CD4-positive, alpha-beta T cell treated with Interleukin-15 for 4 hours (primary cell): ENCODE data around the gene TNFAIP8L1.
"Not testable (repeated sequence)": the region's sequence is repeated elsewhere in the genome, so short reads cannot be mapped to it uniquely, and the experiment has no call there.

Source experiments
- DNase-seq: peaks from one replicate; pipeline ENCODE4 v3.0.0-alpha.2; 2020; ENCODE audit warnings: low spot score

Gene TNFAIP8L1

DNA sequence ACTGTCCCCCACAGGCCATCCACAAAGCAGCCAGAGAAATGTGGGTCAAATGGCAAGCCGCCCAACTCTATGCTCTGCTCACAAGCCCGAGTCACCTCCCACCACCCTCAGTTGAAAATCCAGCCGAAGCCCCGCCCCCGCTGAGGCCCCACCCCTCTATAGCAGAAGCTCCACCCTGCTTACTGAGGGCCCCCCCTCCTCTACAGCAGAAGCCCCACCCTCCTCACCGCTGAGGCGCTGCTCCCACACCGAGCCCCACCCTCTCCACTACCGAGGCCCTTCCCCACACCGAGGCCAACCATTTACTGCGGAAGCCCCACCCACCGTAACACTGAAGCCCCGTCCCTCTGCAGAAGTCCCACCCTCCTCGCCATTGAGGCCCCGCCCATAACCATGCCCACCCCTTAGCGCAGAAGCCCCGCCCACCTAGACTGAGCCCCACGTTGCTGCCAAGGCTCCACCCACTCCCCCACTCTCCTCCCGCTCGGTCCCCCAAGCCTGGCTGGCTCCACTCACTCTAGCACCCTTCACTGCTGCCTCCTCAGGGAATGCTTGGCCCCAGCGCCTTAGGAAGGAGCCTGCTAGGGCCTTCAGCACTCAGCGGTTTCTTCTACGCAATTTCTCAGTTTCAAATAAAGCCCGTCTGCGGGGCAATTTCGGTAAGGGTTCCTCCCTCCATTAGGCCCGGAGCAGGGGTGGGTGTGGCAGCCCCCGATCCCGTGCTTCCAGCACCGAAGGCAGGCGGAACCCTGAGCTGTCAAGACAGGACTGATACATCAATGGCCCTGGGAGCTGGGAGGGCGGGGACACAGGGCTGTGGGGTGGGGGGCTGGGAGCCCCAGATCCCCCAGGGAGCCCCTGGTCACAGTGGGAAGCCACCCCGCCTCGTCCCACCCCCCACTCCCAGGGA is 39.8 kb downstream of the TNFAIP8L1 start:
- DNase-seq = no peak

DNA sequence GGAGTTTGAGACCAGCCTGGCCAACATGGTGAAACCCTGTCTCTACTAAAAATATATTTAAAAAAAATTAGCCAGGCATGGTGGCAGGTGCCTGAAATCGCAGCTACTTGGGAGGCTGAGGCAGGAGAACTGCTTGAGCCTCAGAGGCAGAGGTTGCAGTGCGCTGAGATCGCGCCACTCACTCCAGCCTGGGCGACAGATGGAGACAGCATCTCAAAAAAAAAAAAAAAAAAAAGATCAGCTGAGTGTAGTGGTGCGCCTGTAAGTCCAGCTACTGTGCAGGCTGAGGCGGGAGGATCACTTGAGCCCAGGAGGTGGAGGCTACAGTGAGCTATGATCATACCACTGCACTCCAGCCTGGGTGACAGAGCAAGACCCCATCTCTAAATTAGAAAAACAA is 40.7 kb downstream of the TNFAIP8L1 start:
- not testable (repeated sequence) for DNase-seq

DNA sequence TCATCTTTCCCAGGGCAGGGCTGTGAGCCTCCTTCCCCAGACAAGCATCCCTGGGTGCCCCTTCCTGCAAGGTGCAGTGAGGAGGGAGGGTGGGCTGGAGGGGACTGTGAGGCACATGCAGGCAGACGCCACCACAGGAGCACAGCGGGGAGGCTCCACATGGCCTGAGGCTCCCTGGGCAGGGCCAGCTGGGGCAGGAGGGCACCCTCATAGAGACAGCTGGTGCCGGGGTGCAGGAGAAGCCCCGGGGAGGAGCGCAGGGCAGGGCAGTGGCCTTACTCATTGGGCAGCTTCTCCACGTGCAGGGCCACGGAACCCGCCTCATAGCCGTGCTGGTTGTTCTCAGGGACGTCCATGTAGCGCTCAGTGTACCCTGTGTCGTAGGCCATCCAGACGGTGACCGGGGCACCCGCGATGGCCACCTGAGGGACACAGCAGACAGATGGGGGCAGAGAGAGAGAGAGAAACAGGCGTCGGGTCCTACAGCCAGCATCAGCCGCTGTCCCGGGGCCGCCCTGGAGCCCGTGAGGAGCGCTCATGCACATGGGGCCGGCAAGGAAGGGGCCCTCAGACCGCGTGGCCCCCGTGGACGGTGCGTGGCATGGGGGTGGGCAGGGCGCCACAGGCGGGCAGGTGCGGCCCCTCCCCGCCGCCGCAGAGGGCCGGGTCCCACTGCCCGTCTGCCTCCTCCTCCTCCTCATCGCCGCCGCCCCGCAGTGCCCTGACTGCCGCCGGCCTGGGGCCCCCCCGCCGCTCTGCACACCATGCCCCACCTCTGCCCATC is 43.3 kb downstream of the TNFAIP8L1 start:
- DNase-seq = no peak

DNA sequence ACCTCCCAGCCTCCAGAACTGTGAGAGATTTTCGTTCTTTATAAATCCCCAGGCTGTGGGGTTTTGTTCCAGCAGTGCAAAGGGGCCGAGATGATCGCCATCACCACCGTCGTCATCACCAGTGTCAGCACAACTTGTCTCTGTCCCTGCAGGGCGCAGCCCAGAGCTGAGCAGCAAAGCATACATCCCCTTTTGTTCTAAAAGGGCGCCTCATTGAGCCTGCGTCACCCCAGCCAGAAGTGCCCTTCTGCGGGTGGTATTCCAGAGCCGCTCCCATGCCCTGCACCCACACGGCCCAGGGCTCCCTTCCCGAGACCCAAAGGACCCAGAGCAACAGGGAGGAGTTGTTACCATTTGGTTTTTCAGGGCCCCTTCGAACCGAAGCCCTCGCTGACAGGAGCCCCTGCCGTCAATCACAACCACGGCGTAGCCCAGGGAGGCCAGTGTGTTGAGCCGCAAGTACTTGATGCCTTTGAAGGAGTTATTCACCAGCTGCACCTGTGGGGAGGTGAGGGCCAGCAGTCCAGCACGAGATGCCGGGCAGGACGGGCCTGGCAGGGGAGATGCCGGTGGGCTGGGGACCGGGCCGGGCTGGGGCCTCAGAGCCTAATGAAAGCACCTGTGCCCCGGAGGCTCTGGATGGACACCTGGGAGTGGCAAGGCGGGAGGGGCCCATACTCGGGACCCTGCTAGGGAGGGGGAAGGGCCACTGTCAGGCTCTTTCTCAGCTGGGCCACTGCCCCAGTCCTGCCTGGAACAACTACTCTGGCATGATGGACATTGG is 45.2 kb downstream of the TNFAIP8L1 start:
- DNase-seq = no peak

DNA sequence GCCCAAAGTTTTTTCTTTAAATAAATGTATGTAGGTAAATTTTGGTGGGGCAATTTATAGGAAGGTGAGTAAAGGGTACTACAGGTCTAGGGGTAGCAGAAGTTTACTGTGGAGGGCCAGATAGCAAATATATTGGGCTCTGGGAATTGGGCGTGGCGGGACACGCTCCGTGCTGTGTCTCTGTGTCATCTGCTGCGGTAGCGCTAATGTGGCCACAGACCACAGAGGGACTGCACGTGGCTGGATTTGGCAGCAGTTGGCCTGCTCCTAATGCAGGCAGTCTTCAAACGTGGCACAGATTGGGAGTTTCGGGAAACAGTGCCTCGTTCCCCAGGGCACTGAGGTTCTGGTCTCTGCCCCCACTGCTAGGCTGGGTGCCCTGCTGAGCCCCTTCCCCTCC is 47.4 kb downstream of the TNFAIP8L1 start:
- no peak for DNase-seq

DNA sequence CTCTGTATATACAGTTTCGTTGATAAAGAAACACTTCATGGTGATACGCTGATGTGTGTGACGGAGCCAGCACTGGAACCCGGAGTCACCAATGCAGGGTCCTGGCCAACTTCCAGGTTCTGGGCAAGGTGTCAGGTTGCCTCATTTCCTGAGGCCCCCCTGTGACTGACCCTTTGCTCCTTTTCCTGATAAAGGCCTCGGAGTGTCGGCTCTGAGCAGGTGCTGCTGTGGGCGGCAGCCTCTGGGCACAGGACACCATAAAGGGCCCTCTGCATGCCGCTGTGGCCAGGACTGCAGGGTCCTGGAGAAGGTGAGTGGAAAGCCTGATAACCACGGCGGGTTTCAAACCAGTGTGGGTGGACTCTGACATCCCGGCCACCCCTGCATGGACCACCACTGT is 48.1 kb downstream of the TNFAIP8L1 start:
- DNase-seq = no peak

DNA sequence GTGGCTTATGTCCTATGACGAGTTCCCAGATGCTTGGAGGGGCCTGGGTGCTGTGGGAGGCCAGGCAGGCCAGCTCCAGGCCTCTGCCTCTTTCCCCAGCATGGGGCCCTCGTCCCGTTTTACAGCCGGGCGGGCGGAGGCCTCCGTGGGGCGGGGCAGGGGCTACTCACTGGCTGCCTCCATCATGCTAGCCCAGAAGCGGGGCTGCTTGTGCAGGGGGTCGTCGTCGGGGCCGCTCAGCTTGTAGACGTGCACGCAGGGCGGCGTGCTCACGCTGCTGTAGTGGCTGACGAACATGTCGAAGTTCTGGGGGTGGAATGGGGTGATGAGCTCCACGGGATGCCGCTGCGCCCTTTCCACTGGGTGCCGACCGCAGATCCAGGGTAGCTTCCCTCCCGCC is 49.3 kb downstream of the TNFAIP8L1 start:
- no peak for DNase-seq

DNA sequence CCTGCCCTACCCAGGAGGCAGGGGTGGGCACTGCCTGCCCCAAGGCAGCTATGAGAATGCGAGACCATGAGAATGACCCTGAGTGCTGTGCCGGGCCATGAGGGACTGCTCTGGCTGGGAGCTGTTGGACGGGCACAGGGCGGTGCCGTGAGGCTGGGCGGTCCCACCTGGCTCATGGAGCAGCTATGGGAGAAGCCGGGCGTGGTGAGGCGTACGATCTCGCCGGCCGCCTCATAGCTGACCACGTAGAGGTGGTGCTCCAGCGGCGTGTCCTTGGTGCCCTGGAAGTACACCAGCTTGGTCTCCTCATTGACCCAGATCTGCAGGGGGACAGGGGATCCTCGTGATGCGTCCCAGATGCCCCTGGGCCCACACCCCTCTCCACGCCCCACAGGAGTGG is 50.1 kb downstream of the TNFAIP8L1 start:
- DNase-seq = no peak

DNA sequence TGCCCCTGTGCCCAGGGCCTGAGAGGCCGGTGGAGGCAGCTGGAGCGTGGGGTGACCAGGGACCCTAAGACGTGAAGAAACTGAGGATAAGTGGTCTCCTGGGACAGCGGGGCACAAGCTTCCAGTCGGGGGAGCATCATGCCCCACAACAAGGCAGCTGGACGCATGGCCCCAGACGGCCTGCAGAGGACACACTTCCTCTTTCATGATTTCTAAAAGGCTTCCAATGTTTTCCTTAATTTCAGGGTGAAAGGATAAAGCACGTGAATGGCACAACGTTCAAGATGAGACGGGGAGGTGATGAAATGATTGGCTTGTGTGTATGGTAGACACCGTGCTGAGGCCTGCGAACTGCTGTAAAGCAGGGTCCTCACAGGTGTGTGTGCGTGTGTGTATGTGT is 51.0 kb downstream of the TNFAIP8L1 start:
- DNase-seq = no peak

DNA sequence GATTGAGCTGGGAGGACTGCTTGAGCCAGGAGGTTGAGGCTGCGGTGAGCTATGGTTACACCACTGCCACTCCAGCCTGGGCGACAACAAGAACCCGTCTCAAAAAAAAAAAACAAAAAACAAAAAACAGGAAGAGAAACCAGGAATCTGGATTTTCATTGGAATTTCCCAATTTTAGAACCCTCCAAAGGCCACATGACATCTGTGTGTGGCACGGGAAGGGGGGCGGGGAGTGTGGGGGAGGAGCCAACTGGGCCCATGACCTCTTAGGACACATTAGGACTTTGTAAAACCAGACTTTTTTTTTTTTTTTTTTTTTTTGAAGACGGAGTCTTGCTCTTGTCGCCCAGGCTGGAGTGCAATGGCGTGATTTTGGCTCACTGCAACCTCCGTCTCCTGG is 52.1 kb downstream of the TNFAIP8L1 start:
- DNase-seq = no peak

DNA sequence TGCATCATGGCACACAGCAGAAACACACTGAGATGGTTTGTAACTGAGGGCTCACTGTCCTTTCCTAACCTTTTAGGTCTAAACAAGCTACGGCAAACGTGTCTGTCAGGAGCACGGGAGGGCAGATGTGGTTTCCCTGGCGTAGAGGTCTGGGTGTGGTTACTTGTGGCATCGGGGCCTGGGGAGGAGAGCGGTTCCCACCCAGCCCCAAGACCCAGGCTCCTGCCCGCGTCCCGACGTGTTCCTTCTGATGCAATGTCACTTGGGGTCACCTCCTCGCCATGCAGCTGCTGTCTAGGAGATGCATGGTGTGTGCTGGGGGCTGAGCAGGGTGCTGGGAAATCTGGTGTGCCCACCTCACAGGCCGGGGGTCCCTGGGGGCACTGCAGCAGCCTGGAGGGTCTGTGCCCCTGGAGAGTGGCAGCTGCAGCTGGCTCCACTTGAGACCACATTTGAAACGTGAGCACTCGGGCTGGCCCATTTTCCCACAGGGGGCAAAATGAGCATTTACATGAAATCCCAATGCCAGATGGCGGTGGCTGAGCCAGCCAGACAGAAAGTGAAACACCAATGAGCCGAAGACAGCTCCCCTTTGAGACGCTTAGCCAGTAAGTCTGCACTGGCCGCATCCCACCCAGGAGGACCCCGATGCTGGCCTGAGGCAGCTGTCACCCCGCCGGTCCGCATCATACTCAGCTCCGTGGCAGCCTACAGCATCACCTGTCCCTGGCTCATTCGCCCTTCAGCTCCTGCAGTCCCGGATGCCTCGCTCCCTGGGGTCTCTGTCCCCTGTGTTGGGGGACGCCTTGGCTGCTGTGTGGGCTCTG is 53.1 kb downstream of the TNFAIP8L1 start:
- no peak for DNase-seq

DNA sequence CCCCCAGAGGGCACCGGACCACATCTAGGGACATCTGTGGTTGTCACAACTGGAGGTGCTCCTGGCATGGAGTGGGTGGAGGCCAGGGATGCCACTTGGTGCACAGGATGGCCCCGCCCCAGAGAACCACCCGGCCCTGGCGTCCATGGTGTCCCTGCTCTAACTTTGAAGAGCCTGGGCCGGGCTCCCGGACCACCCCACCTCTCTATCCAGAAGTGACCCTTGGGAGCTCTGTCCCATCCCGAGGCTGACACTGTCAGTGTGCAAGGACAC is 53.7 kb downstream of the TNFAIP8L1 start:
- no peak for DNase-seq

DNA sequence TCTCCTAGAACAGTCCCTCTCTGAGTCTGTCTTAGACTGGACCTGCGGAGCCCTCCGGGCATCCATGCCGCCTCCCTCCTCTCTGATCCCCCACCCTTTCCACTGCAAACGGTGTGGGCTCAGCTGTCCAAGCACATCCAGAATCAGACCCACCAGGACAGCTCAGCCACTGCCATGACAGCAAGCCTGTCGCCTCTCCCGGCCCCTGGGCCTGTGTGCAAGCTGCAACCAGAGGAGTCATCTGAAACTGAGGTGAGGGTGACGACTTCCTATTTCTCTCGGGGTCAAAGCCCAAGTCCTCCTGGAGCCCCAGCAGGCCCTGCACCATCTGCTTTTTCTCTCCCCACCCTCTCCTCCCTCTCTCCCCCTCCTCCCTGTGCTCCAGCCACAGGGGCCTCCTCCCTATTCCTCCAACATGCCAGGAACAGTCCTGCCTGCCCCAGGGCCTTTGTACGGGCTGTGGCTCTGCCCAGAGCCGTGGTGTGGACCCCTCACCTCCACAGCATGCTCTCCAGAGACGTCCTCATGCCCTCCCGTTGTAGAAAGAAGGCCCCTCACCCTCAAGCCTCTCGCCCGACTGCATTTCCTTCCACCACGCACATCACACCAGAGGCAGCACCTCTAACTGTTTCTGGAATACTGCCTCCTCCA is 54.3 kb downstream of the TNFAIP8L1 start:
- DNase-seq = no peak

DNA sequence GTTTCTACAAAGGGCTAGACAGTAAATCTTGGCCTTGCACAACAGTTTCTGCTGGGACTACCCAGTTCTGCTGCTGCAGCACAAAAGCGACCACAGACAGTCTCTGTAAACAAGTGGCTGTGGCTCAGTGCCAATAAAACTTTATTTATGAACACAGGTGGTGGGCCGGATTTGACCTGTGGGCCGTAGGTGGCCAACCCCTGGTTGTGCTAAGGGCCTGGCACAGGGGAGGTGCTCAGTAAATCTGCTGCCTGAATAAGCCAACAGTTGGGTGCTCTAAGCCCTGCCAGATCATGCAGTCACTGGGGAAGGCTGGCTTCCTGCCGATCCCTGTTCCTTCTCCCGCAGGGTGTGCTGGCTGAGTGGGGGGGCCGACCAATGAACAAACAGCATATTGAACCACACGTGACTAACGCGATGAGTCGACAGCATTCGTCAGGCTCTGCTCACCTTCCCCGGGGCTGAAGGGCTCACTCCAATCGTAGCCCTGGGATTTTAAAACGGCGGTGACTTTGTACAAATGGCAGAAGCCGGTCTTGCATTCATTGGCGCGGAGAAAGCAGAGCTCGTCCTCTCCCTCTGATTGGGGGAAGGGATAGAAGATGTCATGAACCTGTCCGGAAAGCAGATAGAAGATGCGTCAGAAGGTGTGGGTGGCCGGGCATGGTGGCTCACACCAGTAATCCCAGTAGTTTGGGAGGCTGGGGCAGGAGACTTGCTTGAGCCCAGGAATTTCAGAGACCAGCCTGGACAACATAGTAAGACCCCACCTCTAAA is 55.1 kb downstream of the TNFAIP8L1 start:
- no peak for DNase-seq

DNA sequence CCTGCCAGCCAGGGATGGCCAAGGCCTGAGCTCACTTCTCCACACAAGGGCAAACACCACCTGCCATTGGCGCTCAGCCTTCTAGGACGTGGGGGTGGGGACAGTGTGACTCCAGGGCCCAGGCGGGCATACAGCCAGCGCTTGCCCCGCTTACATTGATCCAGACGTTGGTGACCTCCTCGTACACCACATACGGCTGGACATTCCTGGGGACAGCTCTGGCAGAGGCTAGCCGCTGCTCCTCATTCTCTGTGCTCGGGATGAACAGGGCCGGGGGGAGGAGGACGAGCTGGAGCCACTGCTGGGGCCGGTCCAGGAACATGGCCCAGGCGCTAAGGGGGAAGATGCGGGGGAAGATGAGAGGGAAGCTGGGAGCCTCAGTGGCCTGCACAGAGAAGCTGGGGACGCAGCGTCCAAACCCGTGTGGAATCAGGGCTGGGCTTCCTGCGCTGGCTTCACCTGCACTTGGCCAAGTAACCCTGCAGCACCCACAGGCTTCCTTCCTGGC is 56.0 kb downstream of the TNFAIP8L1 start:
- DNase-seq = no peak

DNA sequence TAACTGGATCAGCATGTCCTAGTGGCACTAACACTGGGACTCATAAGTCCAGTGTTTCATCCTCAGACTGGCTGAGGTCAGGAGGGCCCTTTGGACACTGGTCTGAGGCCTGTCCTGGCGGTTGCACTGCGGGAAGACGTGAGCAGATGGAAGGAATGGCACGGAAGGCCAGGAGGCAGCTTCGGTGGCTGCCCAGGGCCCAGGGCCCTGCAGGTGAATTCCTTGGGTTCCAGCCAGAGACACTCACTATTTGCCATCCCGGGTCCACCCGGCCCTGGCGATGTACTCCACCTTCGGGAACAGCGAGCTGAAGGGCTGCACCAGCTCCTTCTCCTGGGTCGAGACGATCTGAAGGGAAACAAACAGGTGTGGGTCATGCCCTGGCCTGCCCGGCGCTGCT is 58.0 kb downstream of the TNFAIP8L1 start:
- no peak for DNase-seq

DNA sequence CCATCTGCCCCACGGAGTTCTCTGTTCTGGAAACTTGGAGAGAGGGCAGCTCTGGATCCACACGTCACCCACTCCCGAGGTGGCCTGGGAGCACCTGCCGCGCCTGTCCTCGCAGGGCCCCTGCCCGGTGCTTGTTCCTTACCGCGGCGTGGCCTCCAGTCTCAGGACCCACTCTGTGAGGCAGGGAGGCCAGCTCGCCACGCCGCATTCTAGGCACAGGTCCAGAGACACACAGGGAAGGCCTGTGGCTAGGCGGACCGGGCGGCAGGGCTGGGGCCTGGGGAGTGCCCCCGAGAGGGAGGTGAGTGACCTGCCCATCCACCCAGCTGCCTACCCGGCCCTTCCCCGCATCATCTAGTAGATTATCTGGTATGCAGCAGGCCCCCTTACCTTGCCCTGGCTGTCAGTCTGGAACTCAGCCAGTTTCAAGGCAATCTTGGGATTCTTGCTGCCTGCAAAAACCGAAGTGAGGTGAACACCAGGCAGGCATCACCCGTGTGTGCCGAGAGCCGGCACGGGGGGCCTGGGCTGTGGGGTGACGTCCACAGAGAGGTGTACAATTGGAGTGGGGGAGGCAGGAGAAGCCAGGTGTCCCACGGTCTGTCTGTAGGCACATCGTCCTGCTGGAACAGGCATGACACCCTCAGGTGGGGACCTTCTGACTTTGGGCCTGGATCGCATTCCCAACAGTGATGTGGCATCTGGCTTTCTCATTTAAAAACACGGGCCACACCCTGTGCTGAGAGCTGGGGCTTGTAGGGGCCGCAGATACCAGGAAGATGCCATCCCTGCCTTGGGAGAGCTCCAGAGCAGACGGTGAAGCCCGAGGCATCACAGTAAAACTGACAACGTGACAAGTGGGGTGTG is 60.7 kb downstream of the TNFAIP8L1 start:
- no peak for DNase-seq

DNA sequence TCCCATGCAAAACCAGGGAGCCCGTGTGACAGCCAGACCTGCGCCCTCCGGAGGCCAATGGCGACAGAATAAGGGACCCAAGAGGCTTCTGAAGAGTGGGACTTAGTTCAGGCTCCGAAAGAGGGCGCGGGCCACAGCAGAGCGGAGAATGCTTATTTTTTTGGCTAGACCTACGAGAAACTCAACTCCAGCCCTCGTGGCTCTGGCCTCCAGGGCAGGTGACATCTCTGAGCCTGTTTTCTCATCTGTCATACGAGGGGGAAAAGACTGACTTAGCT is 61.3 kb downstream of the TNFAIP8L1 start:
- DNase-seq = no peak

DNA sequence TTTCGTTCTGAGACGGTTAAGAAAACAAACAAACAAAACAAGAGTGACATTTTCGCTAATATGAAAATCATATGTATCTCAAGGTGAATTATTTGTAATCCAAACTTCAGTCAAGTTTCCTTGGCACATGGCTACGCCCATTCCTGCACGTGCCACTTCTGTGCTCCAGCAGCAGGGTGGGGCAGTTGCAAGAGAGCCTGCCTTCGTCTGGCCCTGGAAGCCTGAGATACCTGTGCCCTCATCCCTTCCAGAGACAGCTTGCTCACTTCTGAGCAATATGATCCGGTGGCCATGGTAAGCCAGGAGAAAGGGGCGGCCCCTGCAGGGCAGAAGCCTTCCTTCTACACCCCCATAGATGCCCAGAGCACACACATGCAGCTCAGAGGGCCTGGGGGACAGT is 62.2 kb downstream of the TNFAIP8L1 start:
- DNase-seq = no peak

DNA sequence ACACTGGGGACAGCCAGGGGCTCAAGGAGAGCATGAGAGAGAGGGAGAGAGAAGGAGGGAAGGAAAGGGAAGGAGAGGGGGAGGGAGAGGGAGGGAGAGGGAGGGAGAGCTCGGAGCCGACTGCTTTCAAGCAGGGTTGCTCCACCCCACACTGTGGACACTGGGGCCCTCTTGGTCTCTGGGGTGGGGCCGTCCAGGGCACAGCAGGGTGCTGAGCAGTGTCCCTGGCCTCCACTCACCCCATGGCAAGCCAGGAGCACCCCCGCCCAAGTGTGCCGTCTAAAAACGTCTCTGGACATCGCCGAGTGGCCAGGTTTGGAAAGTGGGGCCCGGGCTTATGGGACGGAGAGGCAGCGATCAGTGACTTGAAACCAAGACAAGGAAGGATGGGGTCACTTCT is 63.4 kb downstream of the TNFAIP8L1 start:
- DNase-seq = no peak
